ENCODE measurements around the gene USP17L12. TPM values are rescaled to one million over a fixed set of nuclear protein-coding genes. Genes with fewer than 3 reads are reported as not detected.

The USP17L12 gene
- total RNA-seq, 1 experiment from 2014 or later: not detected

Other genes with a start within 250 kb of the USP17L12 start
- not detected in 2 replicates for gene FAM90A26, start 49.7 kb upstream of the USP17L12 start, total RNA-seq (2014; rRNA removed; shearing (Covaris generic))
- not detected in 2 replicates for gene USP17L10, start 9.5 kb upstream of the USP17L12 start, total RNA-seq (2014; rRNA removed; shearing (Covaris generic))
- gene USP17L11, start 4.7 kb upstream of the USP17L12 start, total RNA-seq (2014; rRNA removed; shearing (Covaris generic)): not detected in 2 replicates
- not detected in 2 replicates for gene USP17L13, start 4.7 kb downstream of the USP17L12 start, total RNA-seq (2014; rRNA removed; shearing (Covaris generic))
- not detected in 2 replicates for gene USP17L15, start 14.2 kb downstream of the USP17L12 start, total RNA-seq (2014; rRNA removed; shearing (Covaris generic))
- not detected in 2 replicates for gene USP17L17, start 23.7 kb downstream of the USP17L12 start, total RNA-seq (2014; rRNA removed; shearing (Covaris generic))
- not detected in 2 replicates for gene USP17L18, start 28.5 kb downstream of the USP17L12 start, total RNA-seq (2014; rRNA removed; shearing (Covaris generic))
- gene USP17L19, start 33.2 kb downstream of the USP17L12 start, total RNA-seq (2014; rRNA removed; shearing (Covaris generic)): not detected in 2 replicates
- gene USP17L20, start 38.0 kb downstream of the USP17L12 start, total RNA-seq (2014; rRNA removed; shearing (Covaris generic)): not detected in 2 replicates
- gene USP17L21, start 42.7 kb downstream of the USP17L12 start, total RNA-seq (2014; rRNA removed; shearing (Covaris generic)): not detected in 2 replicates
- not detected in 2 replicates for gene USP17L22, start 47.5 kb downstream of the USP17L12 start, total RNA-seq (2014; rRNA removed; shearing (Covaris generic))
- gene USP17L24, start 105.0 kb downstream of the USP17L12 start, total RNA-seq (2014; rRNA removed; shearing (Covaris generic)): not detected in 2 replicates
- gene USP17L25, start 109.8 kb downstream of the USP17L12 start, total RNA-seq (2014; rRNA removed; shearing (Covaris generic)): not detected in 2 replicates
- gene USP17L26, start 114.5 kb downstream of the USP17L12 start, total RNA-seq (2014; rRNA removed; shearing (Covaris generic)): not detected in 2 replicates
- not detected in 2 replicates for gene USP17L5, start 119.3 kb downstream of the USP17L12 start, total RNA-seq (2014; rRNA removed; shearing (Covaris generic))
- not detected in 2 replicates for gene USP17L27, start 124.0 kb downstream of the USP17L12 start, total RNA-seq (2014; rRNA removed; shearing (Covaris generic))
- gene USP17L28, start 128.7 kb downstream of the USP17L12 start, total RNA-seq (2014; rRNA removed; shearing (Covaris generic)): not detected in 2 replicates
- gene USP17L29, start 133.5 kb downstream of the USP17L12 start, total RNA-seq (2014; rRNA removed; shearing (Covaris generic)): not detected in 2 replicates
- not detected in 2 replicates for gene USP17L30, start 143.0 kb downstream of the USP17L12 start, total RNA-seq (2014; rRNA removed; shearing (Covaris generic))
- gene DEFB131A, start 224.3 kb downstream of the USP17L12 start, total RNA-seq (2014; rRNA removed; shearing (Covaris generic)): not detected in 2 replicates

Measured in SJSA1 (cell line).